ENCODE data around the gene OVOL3. TPM values are rescaled to one million over a fixed set of nuclear protein-coding genes. Genes with fewer than 3 reads are reported as not detected.

OVOL3 gene
- total RNA-seq, 1 donor from 2014 or later: not detected

GRCh38 chr19:36084231-36085009 lies 26.5 kb upstream of the OVOL3 start:
- no peak for TF ChIP-seq CTCF (IDR thresholded peaks at IDR 0.05)
- intact Hi-C loops (cut with DNase I): no loop called here
- Histone ChIP-seq H3K27ac (no peak overlapping the region), H3K9me3 (no peaks in the 10 kb centered on the region), H3K4me1 (no peaks in the 10 kb centered on the region), H3K27me3 (no peaks in the 10 kb centered on the region), H3K36me3 (no peaks in the 10 kb centered on the region), H3K4me3 (no peak overlapping the region)
- DNase-seq (no peak), ATAC-seq (no peak)

DNA sequence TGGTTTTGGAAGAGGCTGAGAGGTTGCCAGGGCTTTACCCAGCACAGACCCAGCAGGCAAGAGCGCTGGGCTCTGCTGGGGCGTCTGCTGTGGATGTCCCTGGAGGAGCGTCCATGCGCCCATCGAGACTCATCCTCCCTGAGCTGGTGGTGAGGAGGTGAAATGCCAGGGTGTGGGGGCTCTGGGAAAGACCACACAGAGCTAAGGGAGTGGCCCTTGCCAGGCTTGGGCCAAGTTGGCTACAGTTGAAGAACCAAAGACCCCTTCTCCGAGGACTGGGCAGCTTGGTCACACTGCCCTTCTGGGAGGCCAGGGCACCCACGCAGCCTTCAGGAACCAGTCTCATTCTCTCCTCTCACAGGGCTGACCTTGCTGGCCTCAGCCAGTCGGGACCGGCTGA lies 24.6 kb upstream of the OVOL3 start:
- intact Hi-C loops (cut with DNase I): no loop called here
- H3K36me3 ChIP-seq: no peaks in the 10 kb centered on the region
- no peaks in the 10 kb centered on the region for H3K9me3 ChIP-seq
- ATAC-seq (no peak), DNase-seq (no peak)
- no peaks in the 10 kb centered on the region for H3K27me3 ChIP-seq
- TF ChIP-seq CTCF (IDR thresholded peaks at IDR 0.05): no peak
- no peak overlapping the region for H3K27ac ChIP-seq
- no peak overlapping the region for H3K4me3 ChIP-seq
- H3K4me1 ChIP-seq: no peaks in the 10 kb centered on the region

DNA sequence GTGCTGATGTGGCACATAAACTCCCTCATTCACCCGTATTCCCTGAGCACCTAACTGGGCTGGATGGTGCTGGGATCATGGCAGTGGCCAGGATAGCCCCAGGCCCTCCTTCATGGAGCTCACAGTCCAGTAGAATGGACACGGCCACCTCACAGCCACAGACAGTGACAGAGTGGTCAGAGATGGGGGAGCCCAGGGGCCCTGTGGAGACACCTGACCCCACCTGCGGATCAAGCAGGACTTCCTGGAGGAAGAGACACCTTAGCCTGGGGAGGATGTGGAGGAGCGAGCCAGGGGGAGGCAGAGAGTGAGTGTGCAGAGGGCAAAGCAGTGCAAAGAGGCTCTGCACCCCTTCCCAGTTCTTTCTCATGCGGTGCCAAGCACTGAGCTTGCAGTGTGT lies 21.1 kb upstream of the OVOL3 start:
- H3K9me3 ChIP-seq: no peaks in the 10 kb centered on the region
- no peak for ATAC-seq
- no peak for DNase-seq
- no peak overlapping the region for H3K27ac ChIP-seq
- H3K4me1 ChIP-seq: no peaks in the 10 kb centered on the region
- H3K27me3 ChIP-seq: no peaks in the 10 kb centered on the region
- H3K4me3 ChIP-seq: no peak overlapping the region
- H3K36me3 ChIP-seq: no peaks in the 10 kb centered on the region
- intact Hi-C loops (cut with DNase I): no loop called here
- TF ChIP-seq CTCF (IDR thresholded peaks at IDR 0.05): no peak

- Histone ChIP-seq H3K27ac (no peak overlapping the region), H3K4me1 (no peaks in the 10 kb centered on the region), H3K27me3 (no peaks in the 10 kb centered on the region), H3K4me3 (no peak overlapping the region), H3K9me3 (no peaks in the 10 kb centered on the region), H3K36me3 (no peaks in the 10 kb centered on the region)
- DNase-seq: no peak
- ATAC-seq: no peak
- intact Hi-C loops (cut with DNase I): no loop called here
- TF ChIP-seq CTCF (IDR thresholded peaks at IDR 0.05): no peak
Measured at GRCh38 chr19:36090910-36091695, 19.8 kb upstream of the OVOL3 start.

DNA sequence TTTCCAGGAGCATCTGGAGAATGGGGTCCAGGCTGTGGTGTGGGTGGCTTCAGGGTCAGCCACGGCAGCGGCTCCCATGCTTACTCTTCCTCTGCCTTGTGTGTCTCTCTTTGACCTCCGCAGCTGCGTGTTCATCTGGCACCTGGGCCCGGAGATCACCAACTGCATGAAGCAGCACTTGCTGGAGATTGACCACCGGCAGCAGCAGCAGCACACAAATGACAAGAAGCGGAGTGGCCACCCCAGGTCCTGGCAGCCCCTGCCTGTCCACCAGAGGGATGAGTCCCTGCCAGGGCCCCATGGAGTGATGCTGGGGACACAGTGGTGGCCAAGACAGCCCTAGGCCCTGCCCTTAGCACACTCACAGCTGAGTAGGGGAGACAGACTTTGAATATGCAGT lies 18.4 kb upstream of the OVOL3 start:
- Histone ChIP-seq H3K9me3 (no peaks in the 10 kb centered on the region), H3K27ac (no peak overlapping the region), H3K4me3 (no peak overlapping the region), H3K36me3 (no peaks in the 10 kb centered on the region), H3K4me1 (no peaks in the 10 kb centered on the region), H3K27me3 (no peaks in the 10 kb centered on the region)
- ATAC-seq: no peak
- intact Hi-C loops (cut with DNase I): no loop called here
- DNase-seq: no peak
- TF ChIP-seq CTCF (IDR thresholded peaks at IDR 0.05): no peak
